ENCODE data around the gene PPP1R26.

DNA sequence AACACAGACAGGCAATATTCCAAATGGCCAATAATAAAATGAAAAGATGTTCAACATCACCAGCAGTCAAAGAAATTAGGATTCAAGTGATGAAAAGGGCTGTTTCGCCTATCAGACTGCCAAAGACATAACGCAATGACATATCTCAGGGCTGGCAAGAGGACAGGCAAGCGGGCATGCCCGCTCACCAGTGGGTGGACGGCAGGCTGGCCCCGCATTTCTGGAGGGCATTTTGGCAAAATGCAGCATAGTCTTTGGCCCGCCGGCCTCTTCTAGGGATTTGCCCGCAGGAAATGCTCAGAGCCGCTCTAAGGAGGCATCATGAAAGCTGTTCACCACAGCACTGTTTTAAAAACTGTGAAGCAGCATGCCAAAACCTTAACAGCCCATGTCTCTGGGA is 1.4 kb upstream of the PPP1R26 start:
- TF ChIP-seq, protein P1, sequence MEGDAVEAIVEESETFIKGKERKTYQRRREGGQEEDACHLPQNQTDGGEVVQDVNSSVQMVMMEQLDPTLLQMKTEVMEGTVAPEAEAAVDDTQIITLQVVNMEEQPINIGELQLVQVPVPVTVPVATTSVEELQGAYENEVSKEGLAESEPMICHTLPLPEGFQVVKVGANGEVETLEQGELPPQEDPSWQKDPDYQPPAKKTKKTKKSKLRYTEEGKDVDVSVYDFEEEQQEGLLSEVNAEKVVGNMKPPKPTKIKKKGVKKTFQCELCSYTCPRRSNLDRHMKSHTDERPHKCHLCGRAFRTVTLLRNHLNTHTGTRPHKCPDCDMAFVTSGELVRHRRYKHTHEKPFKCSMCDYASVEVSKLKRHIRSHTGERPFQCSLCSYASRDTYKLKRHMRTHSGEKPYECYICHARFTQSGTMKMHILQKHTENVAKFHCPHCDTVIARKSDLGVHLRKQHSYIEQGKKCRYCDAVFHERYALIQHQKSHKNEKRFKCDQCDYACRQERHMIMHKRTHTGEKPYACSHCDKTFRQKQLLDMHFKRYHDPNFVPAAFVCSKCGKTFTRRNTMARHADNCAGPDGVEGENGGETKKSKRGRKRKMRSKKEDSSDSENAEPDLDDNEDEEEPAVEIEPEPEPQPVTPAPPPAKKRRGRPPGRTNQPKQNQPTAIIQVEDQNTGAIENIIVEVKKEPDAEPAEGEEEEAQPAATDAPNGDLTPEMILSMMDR (IDR thresholded peaks at IDR 0.05), result no peak
- no peak for TF ChIP-seq EP300 (IDR thresholded peaks at IDR 0.05)

All from tibial nerve (tissue), 4 donors.